Activated CD4-positive, alpha-beta T cell treated with anti-CD3 and anti-CD28 coated beads, Interleukin-10, Interleukin-2, amounts not matched to agents 100 ng/mL and 50 ng/mL, durations not matched to agents 16 hours and 8 hours (primary cell): ENCODE data around the gene ADNP.
"Not testable (repeated sequence)": the region's sequence is repeated elsewhere in the genome, so short reads cannot be mapped to it uniquely, and the experiment has no call there.

ENCODE experiments used
- DNase-seq: peaks from one replicate; pipeline ENCODE4 v3.0.0-alpha.2; 2020

The ADNP gene

GRCh38 chr20:50931306-50932015 lies at the start of gene ADNP:
TSS of gene ADNP (minus strand) at chr20:50931437. CDS start at chr20:50903996, 27,441 bp downstream.
- DNase-seq = peak; percentile 93

GRCh38 chr20:50980071-50980681 lies 48.9 kb upstream of the ADNP start:
- DNase-seq = peak; percentile 73

DNA sequence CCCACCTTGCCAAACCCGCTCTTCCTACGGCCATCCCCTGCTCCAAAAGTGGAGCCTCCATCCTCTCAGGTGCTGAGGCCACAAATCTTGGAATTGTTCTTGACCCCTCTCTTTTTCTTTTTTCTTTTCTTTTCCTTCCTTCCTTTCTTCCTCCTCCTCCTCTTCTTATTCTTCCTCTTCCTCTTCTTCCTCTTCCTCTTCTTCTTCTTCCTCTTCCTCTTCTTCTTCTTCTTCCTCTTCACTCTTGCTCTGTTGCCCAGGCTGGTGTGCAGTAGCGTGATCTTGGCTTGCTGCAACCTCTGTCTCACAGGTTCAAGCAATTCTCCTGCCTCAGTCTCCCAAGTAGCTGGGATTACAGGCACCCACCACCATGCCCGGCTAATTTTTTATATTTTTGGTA lies 47.3 kb upstream of the ADNP start:
- DNase-seq = not testable (repeated sequence)

GRCh38 chr20:50977066-50978021 lies 46.1 kb upstream of the ADNP start:
- DNase-seq = no peak

DNA sequence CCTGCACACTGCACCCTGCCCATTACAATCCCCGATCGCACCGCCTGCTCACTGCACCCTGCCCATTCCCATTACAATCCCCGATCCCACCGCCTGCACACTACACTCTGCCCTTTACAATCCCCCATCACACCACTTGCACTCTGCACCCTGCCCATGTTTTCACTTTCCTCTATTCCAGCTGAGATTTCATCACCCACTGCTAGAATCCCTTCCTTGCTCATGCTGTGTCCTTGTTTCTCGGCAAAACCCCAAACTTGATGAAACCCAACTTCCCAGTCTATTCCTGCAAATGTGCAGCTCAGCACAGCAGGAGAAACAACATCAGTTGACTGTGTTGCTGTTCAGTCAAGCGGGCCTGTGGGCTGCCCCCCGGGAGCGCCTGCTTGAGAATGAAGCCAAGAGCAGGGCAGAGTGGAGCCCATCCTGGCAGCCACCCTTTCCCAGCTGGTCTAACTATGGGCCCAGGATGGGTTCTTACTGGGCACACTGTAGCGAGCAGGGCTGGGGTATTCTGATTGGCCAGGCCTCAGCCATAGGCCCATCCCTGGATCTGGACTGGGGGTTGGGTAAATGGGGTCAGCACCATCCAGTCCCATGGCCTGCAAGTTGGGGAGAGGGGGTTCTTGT lies 44.6 kb upstream of the ADNP start:
- no peak for DNase-seq

DNA sequence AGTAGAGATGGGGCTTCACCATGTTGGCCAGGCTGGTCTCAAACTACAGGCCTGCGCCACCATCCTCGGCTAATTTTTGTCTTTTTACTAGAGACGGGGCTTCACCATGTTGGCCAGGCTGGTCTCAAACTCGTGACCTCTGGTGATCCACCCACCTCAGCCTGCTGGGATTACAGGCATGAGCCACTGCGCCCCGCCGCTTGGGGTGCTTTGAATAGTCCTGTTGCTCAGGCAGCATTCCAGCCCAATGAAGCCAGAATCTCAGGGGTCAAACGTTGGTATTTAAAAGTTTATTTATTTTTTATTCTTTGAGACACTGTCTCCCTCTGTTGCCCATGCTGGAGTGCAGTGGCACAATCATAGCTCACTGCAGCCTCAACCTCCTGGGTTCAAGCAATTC lies 38.7 kb upstream of the ADNP start:
- no peak for DNase-seq

GRCh38 chr20:50969435-50969834 lies 38.2 kb upstream of the ADNP start:
- DNase-seq = no peak

GRCh38 chr20:50968289-50968688 lies 37.1 kb upstream of the ADNP start:
- DNase-seq = no peak

- DNase-seq = no peak
Measured at GRCh38 chr20:50967586-50967985, 36.3 kb upstream of the ADNP start.

- DNase-seq = no peak
Measured at GRCh38 chr20:50959543-50960126, 28.4 kb upstream of the ADNP start.

GRCh38 chr20:50958615-50959542 lies 27.6 kb upstream of the ADNP start, which contains the start of gene MOCS3:
TSS of gene MOCS3 (plus strand) at chr20:50958818. CDS start at chr20:50958843, 25 bp downstream.
- peak; percentile 90 for DNase-seq

DNA sequence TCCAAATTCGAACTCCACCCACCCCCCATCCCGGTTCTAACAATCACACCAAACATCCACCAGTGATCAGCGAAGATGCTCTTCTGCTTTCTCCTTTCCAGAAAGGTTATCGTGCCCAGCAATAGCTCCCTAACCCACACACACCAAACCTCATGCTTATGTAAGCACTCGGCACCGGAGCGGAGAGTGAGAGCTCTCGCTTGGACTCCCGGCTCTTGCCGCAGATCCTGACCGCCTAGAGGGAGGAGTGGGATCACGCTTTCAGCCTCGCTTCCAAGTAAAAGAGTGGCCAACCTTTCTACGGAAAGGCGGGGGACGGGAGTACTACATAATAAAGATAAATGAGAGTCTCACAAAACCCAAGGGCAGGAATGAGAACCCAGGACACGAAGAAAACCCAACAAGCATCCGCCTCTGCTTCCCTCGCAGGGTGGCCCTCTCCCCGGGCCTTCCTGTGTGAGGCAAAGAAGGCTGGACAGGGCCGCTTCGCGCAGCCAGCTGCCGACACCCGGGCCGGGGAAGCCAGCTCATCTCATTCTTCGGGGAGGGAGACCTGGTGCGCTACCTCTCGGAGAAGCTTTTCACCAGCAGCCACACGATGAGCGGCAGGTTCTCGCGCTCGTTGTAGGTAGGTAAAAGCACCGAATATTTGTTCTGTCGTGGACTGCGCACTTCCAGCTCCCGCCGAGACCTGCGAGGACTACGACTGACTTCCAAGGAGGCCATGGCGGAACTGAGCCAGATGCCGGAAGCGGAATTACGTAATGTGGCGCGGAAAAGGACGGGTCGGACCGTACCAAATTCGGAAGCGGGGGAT lies 26.8 kb upstream of the ADNP start, which contains the start of gene DPM1:
TSS of gene DPM1 (minus strand) at position 735 of the 817 bp plus-strand sequence. CDS start at position 726, 9 bp downstream.
- peak; percentile 88 for DNase-seq

GRCh38 chr20:50957276-50957675 lies 26.0 kb upstream of the ADNP start:
- DNase-seq = no peak

- DNase-seq = no peak
Measured at GRCh38 chr20:50953821-50954220, 22.6 kb upstream of the ADNP start.

- DNase-seq = no peak
Measured at GRCh38 chr20:50953196-50953595, 22.0 kb upstream of the ADNP start.

DNA sequence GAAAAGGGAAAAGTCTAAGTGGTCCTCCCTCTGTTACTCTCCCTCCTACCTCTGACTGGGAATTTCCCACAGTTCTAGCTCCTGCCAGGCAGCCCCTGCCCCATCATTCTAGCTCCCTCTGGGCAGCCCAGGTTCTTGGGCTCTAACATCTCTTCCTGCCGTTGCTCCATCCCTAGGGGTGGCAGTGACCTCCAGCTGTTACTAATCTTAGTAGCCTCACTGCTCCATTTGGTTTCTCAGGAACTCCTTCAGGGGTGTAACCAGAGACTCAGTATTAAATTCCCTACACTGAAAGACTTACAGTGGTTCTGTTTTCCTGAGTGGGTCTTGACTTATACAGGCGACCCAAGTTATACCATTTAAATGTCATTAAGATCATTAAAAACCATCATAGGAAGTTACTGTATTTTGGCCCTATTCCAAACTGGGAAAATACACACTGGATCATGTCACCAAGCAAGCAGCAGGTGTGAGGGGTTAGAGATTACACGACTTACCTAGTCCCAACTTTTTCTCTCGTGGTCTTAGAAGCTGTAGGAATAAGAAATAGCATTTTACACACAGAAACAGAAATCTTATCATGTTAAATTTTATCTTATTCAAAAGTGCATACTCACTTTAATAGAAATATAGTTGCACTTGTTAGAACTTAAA lies 17.0 kb upstream of the ADNP start:
- no peak for DNase-seq

GRCh38 chr20:50943069-50943468 lies 11.8 kb upstream of the ADNP start:
- DNase-seq = no peak

DNA sequence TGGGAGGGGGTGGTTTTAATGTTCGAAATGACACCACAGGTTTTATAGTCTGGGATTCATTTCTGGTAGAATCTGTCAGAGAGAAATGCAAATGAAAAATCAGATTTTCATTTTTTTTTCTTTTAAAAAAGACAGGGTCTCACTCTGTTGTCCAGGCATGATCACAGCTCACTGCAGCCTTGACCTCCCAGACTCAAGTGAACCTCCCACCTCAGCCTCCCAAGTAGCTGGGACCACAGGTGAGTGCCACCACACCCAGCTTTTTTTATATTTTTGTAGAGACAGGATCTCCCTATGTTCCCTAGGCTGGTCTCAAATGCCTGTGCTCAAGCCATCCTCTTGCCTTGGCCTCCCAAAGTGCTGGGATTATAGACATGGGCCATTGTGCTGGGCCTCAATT lies 2.4 kb upstream of the ADNP start:
- DNase-seq = no peak

- DNase-seq = no peak
Measured at GRCh38 chr20:50932691-50933280, 1.5 kb upstream of the ADNP start.
